ENCODE data around the gene ZNF682.
"Not testable (repeated sequence)": the region's sequence is repeated elsewhere in the genome, so short reads cannot be mapped to it uniquely, and the experiment has no call there.

The ZNF682 gene

DNA sequence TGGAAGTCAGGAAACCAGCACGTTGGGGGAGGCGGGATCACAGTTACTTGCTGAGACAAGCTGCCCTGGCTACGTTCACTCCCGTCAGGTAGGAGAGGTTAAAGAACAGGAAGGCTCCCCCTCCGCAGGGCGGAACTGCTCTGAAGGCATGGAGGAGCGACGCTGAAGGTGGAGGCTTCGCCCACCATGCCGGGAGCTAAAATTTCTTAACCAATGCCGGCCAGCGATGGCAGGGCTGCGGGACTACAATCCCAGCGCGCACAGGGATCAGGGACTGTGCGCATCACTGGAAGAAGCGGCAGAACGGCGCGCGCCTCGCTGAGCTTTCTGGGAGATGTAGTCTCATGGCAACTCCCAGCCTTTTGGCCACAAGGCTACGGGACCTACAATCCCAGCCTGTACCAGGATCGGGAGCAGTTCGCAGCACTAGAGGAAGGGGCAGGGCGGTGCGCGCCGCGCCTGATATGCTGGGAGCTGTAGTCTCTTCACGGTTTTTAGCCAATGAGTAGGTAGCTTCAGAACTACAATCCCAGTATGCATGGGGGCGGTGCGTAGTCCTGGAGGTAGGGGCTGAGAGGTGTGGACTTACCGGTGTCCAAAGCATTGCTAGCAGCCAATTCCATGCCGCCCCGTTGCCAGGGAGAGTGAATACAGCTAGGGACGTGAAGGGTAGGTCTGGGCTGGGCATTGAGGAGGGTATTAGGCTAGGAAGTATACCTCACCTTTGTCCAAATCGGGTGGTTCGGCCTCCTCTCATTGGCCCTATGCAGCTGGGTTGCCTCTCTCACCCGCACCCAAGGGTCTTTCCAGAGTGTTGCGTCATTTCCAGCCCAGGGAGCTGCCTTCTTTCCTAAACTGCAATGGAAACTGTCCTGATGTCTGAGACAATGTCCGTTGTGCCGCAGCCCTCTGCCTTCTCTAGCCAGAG lies 12.8 kb upstream of the ZNF682 start:
- Histone ChIP-seq H3F3A (ENCODE audit: insufficient read depth, low read length) (no peaks in the 10 kb centered on the region), H3K79me2 (ENCODE audit: insufficient read depth, low read length) (no peaks in the 10 kb centered on the region), H3K27ac (ENCODE audit: low read depth, low read length, poor library complexity, severe bottlenecking) (no peak overlapping the region), H4K20me1 (ENCODE audit: insufficient read depth, low read length) (no peaks in the 10 kb centered on the region), H3K4me1 (ENCODE audit: insufficient read depth, low read length, severe bottlenecking) (peaks cover 11% of the 10 kb centered on the region), H3K36me3 (ENCODE audit: insufficient read depth, low read length) (no peaks in the 10 kb centered on the region), H3K4me2 (ENCODE audit: low read length) (peak overlapping the region; percentile 63), H3K9me3 (ENCODE audit: low read length) (0 out of 2 replicates have a peak, but pooled peaks cover 5% of the 10 kb centered on the region), H2AFZ (ENCODE audit: low read length) (peak overlapping the region; percentile 66; the same call in 1 of the 2 replicates), H3K9ac (ENCODE audit: low read length) (peak overlapping the region; percentile 65), H3K27me3 (ENCODE audit: insufficient read depth, low read length) (no peaks in the 10 kb centered on the region), H3K4me3 (ENCODE audit: low read depth, low read length, poor library complexity, severe bottlenecking) (peak overlapping the region; percentile 70), H3K9me2 (ENCODE audit: low read depth, low read length) (no peaks in the 10 kb centered on the region)
- TF ChIP-seq CTCF (IDR thresholded peaks at IDR 0.05; ENCODE audit: low read length) (no peak), EZH2 (IDR thresholded peaks at IDR 0.05; ENCODE audit: borderline replicate concordance, low read length) (no peak)

DNA sequence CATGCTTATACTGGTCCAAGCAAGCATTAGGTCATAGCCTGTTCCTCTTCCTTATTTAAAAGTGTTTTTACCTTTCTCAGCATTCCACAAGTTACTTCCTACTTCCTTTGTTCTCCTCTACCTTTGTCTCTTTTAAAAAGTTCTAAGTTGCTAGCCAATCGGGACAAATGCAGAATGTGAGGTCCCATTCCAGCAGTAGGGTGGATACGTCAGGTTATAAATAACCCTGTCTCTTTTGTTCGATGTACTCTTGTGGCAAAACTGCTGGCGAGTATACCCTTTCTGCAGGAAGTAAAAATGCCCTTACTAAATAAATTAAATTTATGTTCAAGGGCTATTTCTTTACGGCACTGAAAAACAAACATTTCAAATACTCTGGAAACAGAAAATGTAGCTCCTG lies 6.4 kb upstream of the ZNF682 start:
- H2AFZ ChIP-seq (ENCODE audit: low read length); H4K20me1 ChIP-seq (ENCODE audit: insufficient read depth, low read length); H3K9ac ChIP-seq (ENCODE audit: low read length); H3K27me3 ChIP-seq (ENCODE audit: insufficient read depth, low read length); H3K36me3 ChIP-seq (ENCODE audit: insufficient read depth, low read length); H3K9me3 ChIP-seq (ENCODE audit: low read length); H3K27ac ChIP-seq (ENCODE audit: low read depth, low read length, poor library complexity, severe bottlenecking); H3K79me2 ChIP-seq (ENCODE audit: insufficient read depth, low read length); H3K4me1 ChIP-seq (ENCODE audit: insufficient read depth, low read length, severe bottlenecking); H3K4me3 ChIP-seq (ENCODE audit: low read depth, low read length, poor library complexity, severe bottlenecking); H3K9me2 ChIP-seq (ENCODE audit: low read depth, low read length); H3F3A ChIP-seq (ENCODE audit: insufficient read depth, low read length); H3K4me2 ChIP-seq (ENCODE audit: low read length): not testable (repeated sequence)

DNA sequence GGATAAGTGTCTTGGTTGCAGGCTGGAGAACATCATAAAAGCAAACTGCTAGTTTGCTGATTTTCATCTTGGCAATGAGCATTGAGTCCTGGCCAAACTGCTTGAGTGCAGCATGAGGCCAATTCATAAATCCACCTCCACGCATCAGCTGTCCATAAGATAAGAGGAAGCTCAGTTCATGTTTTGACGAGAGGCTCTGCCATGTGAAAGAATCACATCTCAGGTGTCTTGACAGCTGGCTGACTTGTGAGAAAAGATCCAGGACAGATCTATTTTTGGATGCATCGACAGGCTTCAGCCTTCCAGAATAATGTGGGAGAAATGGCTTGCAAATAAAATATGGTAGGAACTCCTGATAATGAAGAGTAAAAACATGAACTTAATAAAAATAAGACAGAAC lies 5.4 kb upstream of the ZNF682 start:
- H3K79me2 ChIP-seq (ENCODE audit: insufficient read depth, low read length), result no peaks in the 10 kb centered on the region
- no peaks in the 10 kb centered on the region for H3K36me3 ChIP-seq (ENCODE audit: insufficient read depth, low read length)
- peaks cover 8% of the 10 kb centered on the region; the same call in 1 of the 2 replicates for H3K9me3 ChIP-seq (ENCODE audit: low read length)
- no peaks in the 10 kb centered on the region for H3K27me3 ChIP-seq (ENCODE audit: insufficient read depth, low read length)
- H3K4me1 ChIP-seq (ENCODE audit: insufficient read depth, low read length, severe bottlenecking), result no peaks in the 10 kb centered on the region
- H3K27ac ChIP-seq (ENCODE audit: low read depth, low read length, poor library complexity, severe bottlenecking), result no peak overlapping the region
- TF ChIP-seq CTCF (IDR thresholded peaks at IDR 0.05; ENCODE audit: low read length) (no peak), EZH2 (IDR thresholded peaks at IDR 0.05; ENCODE audit: borderline replicate concordance, low read length) (no peak)
- no peak overlapping the region for H3K9ac ChIP-seq (ENCODE audit: low read length)
- H3K4me2 ChIP-seq (ENCODE audit: low read length), result no peak overlapping the region
- H2AFZ ChIP-seq (ENCODE audit: low read length), result no peak overlapping the region
- no peaks in the 10 kb centered on the region for H3K9me2 ChIP-seq (ENCODE audit: low read depth, low read length)
- no peaks in the 10 kb centered on the region for H3F3A ChIP-seq (ENCODE audit: insufficient read depth, low read length)
- H3K4me3 ChIP-seq (ENCODE audit: low read depth, low read length, poor library complexity, severe bottlenecking), result no peak overlapping the region
- no peaks in the 10 kb centered on the region for H4K20me1 ChIP-seq (ENCODE audit: insufficient read depth, low read length)
